ENCODE data around the gene GPA33. TPM values are rescaled to one million over a fixed set of nuclear protein-coding genes. Genes with fewer than 3 reads are reported as not detected.

GPA33 gene
- total and polyA plus RNA-seq, 10 of the 15 experiments (the other 5 are each of a cell fraction or from before 2014, with no cell fraction given), result 0.09 to 0.27 (median 0.21) TPM; not detected in 1

DNA sequence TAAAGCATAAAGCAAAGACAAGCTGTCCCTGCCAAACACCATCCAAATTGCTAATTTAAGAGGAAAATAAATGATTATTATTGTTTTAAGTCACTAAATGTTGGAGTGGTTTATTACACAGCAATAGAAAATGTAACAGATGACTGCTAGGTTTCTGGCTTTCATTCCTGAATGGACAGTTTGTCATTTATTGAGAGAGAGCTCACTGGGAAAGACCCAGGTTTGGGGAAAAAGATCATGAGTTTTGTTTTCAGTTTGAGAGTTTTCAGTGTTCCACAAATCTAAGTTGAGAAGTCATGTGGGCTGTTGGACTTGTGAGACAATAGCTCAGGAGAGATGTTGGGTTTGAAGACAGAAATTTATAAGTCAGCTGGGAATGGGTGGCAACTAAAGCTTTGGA lies 5.4 kb downstream of the GPA33 start:
- SMC1A ChIA-PET (ENCODE audit: uncharacterized antibody, unreplicated experiment), result interaction anchor here (1.8 to 2.3 kb wide), 2 partner anchors 25 to 26 kb away, joined by 6 to 9 read pairs; no protein-coding TSS in a partner anchor
- H2AFZ ChIP-seq (ENCODE audit: control insufficient read depth, low read depth, low read length), result no peak overlapping the region; the same call in 1 of the 2 replicates
- ATAC-seq (peak; percentile 33), DNase-seq (ENCODE audit: low read depth, low spot score) (no peak), FAIRE-seq (no peak)
- no peaks in the 10 kb centered on the region; the same call in 1 of the 2 replicates for H3K4me1 ChIP-seq (ENCODE audit: control insufficient read depth, insufficient read depth, low read length)
- RAD21 ChIA-PET (ENCODE audit: unreplicated experiment), result interaction anchor here (1.0 kb wide), 1 partner anchor 135 kb away, joined by 3 read pairs; no protein-coding TSS in a partner anchor
- H3K27ac ChIP-seq (ENCODE audit: control insufficient read depth, insufficient read depth), result no peak overlapping the region
- BruUV-seq (replicated peaks), result no TSS peak
- in situ Hi-C loops (cut with MboI), result no loop called here
- H3K36me3 ChIP-seq (ENCODE audit: control insufficient read depth in 2 of 2, insufficient read depth in 2 of 2, low read length in 1 of 2), result no peaks in the 10 kb centered on the region
- H3K9ac ChIP-seq (ENCODE audit: control insufficient read depth, insufficient read depth, low read length), result no peak overlapping the region
- H3K79me2 ChIP-seq (ENCODE audit: control insufficient read depth, insufficient read depth, low read length), result no peaks in the 10 kb centered on the region
- no peak overlapping the region for H3K4me2 ChIP-seq (ENCODE audit: control insufficient read depth, insufficient read depth)
- TF ChIP-seq HDAC2 (IDR thresholded peaks at IDR 0.05) (no peak), SREBF1 (IDR thresholded peaks at IDR 0.05; ENCODE audit: low read length) (no peak), SMAD5 (IDR thresholded peaks at IDR 0.05; ENCODE audit: low read depth) (no peak), KAT2A (conservative IDR thresholded peaks at IDR 0.05; ENCODE audit: control insufficient read depth, low read depth, low read length) (no peak), IKZF1 (conservative IDR thresholded peaks at IDR 0.05) (0 out of 2 replicates have a peak, but pooled peaks have one; percentile 11), ATF7 (IDR thresholded peaks at IDR 0.05; ENCODE audit: low read depth) (no peak), FOXK2 (IDR thresholded peaks at IDR 0.05) (no peak), IKZF2 (IDR thresholded peaks at IDR 0.05) (peak; percentile 23 to 43; a peak in 2 of 4 replicates), SPI1 (IDR thresholded peaks at IDR 0.05; ENCODE audit: borderline replicate concordance, insufficient read depth, low read depth, low read length) (no peak)
- TF ChIP-seq, protein P1, sequence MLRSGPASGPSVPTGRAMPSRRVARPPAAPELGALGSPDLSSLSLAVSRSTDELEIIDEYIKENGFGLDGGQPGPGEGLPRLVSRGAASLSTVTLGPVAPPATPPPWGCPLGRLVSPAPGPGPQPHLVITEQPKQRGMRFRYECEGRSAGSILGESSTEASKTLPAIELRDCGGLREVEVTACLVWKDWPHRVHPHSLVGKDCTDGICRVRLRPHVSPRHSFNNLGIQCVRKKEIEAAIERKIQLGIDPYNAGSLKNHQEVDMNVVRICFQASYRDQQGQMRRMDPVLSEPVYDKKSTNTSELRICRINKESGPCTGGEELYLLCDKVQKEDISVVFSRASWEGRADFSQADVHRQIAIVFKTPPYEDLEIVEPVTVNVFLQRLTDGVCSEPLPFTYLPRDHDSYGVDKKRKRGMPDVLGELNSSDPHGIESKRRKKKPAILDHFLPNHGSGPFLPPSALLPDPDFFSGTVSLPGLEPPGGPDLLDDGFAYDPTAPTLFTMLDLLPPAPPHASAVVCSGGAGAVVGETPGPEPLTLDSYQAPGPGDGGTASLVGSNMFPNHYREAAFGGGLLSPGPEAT (IDR thresholded peaks at IDR 0.05; ENCODE audit: low read depth), result peak; percentile 29; the same call in 1 of the 2 replicates
- H4K20me1 ChIP-seq (ENCODE audit: control insufficient read depth, insufficient read depth), result no peaks in the 10 kb centered on the region
- H3K27me3 ChIP-seq (replicated peaks in 1 of 2; ENCODE audit: control insufficient read depth in 2 of 2, insufficient read depth in 2 of 2, low read length in 1 of 2), result no peaks in the 10 kb centered on the region
- H3K9me3 ChIP-seq (replicated peaks; ENCODE audit: control insufficient read depth, insufficient read depth, low read length), result no peaks in the 10 kb centered on the region
- CTCF ChIA-PET, result interaction anchor here (1.4 to 2.0 kb wide), 2 partner anchors 26 to 40 kb away, joined by 5 to 6 read pairs; no protein-coding TSS in a partner anchor
- H3K4me3 ChIP-seq, result no peak overlapping the region
- intact Hi-C loops (cut with micrococcal nuclease; ENCODE audit: unreplicated experiment), result no loop called here
- POLR2A ChIA-PET, result interaction anchor here (0.9 kb wide), 1 partner anchor 20 kb away, joined by 3 read pairs; no protein-coding TSS in a partner anchor
